K562 (cell line): ENCODE results near the gene RBFOX2. TPM values are rescaled to one million over a fixed set of nuclear protein-coding genes. Genes with fewer than 3 reads are reported as not detected.
"Not testable (repeated sequence)": the region's sequence is repeated elsewhere in the genome, so short reads cannot be mapped to it uniquely, and the experiment has no call there.

Experiments
- ATAC-seq: fragments of 200-7000 bp; cut with Tn5 transposase; 3 replicates; pipeline ENCODE4 v1.9.1; 2020; ENCODE audit warnings: moderate library complexity
- BruUV-seq: library from RNA; stranded (reverse); fragments of 400-500 nt; replicated peaks from 2 replicates; lab custom pipeline; 2021; lab: Mats Ljungman, UMichigan
- CTCF ChIA-PET: fragments of 300-600 bp; formaldehyde crosslinking; extraction: SDS; loops from one replicate; lab custom pipeline; 2021; ENCODE audit warnings: low intra/inter-chr PET ratio; lab: Yijun Ruan, JAX
- POLR2A ChIA-PET: fragments of 300-600, 350-650 bp; sonication (Branson Sonifier 250); formaldehyde crosslinking; extraction: SDS; loops from one replicate; lab custom pipeline; 2021; ENCODE audit warnings: antibody characterized with exemption, inconsistent platforms; lab: Yijun Ruan, JAX
- DNase-seq, 4 experiments: peaks; one replicate each; pipeline versions ENCODE4 v3.0.0 to v3.0.0-alpha.2; 2011 to 2018; ENCODE audit warnings: low spot score in 3 of 4, mixed read lengths in 3 of 4; ENCODE audit errors: extremely low read depth in 1 of 4
- FAIRE-seq: peaks from 2 replicates; lab custom pipeline; 2011; peaks lifted over from hg19 to GRCh38; lab: Jason Lieb, UNC
- H2AFZ ChIP-seq: 2 replicates; pipeline ENCODE4 v1.6.0; 2011; ENCODE audit warnings: low read depth, low read length, control low read depth, inconsistent platforms
- H3K27ac ChIP-seq: fragments of 200-600 bp; 3 replicates; pipeline ENCODE4 v1.8.0; 2011; ENCODE audit warnings: low read depth, mild to moderate bottlenecking, control low read depth, inconsistent platforms, low read length, moderate library complexity, mixed read lengths; ENCODE audit errors: extremely low read depth
- H3K27me3 ChIP-seq, 2 experiments: fragments of 300-600 bp in 1 of 2; 2 replicates in 1 of 2; 3 replicates in 1 of 2; pipeline versions ENCODE4 v1.6.0 to v1.8.0; 2011; ENCODE audit warnings: inconsistent platforms in 2 of 2, low read length in 2 of 2, mild to moderate bottlenecking in 1 of 2, mixed read lengths in 1 of 2, moderate library complexity in 1 of 2; ENCODE audit not compliant: control insufficient read depth in 2 of 2, insufficient read depth in 2 of 2
- H3K36me3 ChIP-seq: fragments of 300-600 bp; 3 replicates; pipeline ENCODE4 v1.8.0; 2011; ENCODE audit warnings: mild to moderate bottlenecking, low read length, inconsistent platforms; ENCODE audit not compliant: control insufficient read depth, insufficient read depth
- H3K4me1 ChIP-seq, 2 experiments: fragments of 200-600 bp in 1 of 2; replicated peaks in 1 of 2; 2 replicates in 1 of 2; 3 replicates in 1 of 2; pipeline versions ENCODE4 v1.5.1 to v1.8.0; 2011; ENCODE audit warnings: inconsistent platforms in 2 of 2, low read length in 2 of 2, mild to moderate bottlenecking in 1 of 2, mixed read lengths in 1 of 2, moderate library complexity in 1 of 2; ENCODE audit not compliant: control insufficient read depth in 2 of 2, insufficient read depth in 2 of 2
- H3K4me2 ChIP-seq: 2 replicates; pipeline ENCODE4 v1.6.1; 2011; ENCODE audit warnings: low read length, control low read depth, inconsistent platforms, mixed read lengths; ENCODE audit not compliant: insufficient read depth
- H3K4me3 ChIP-seq: fragments of 200-600 bp; sonication (generic), shearing (Covaris generic); 2 replicates; pipeline ENCODE4 v1.5.1; 2016; ENCODE audit warnings: control low read depth, inconsistent platforms
- H3K79me2 ChIP-seq: fragments of 200-600 bp; 3 replicates; pipeline ENCODE4 v1.8.0; 2011; ENCODE audit warnings: low read length, inconsistent platforms; ENCODE audit not compliant: control insufficient read depth, insufficient read depth
- H3K9ac ChIP-seq, 2 experiments: 2 replicates each; pipeline versions ENCODE4 v1.6.0 to v1.6.1; 2011; ENCODE audit warnings: low read depth in 2 of 2, low read length in 2 of 2, control low read depth in 1 of 2, inconsistent platforms in 1 of 2, mild to moderate bottlenecking in 1 of 2, mixed read lengths in 1 of 2; ENCODE audit not compliant: insufficient read depth in 1 of 2
- H3K9me1 ChIP-seq: one replicate; pipeline ENCODE4 v1.6.0; 2011; ENCODE audit warnings: inconsistent platforms, mild to moderate bottlenecking, low read length, moderate library complexity; ENCODE audit not compliant: control insufficient read depth, insufficient read depth
- H3K9me3 ChIP-seq: replicated peaks from 2 replicates; pipeline ENCODE4 v1.5.1; 2011; ENCODE audit warnings: low read depth, low read length, inconsistent platforms; ENCODE audit not compliant: control insufficient read depth, insufficient read depth
- H4K20me1 ChIP-seq: replicated peaks from 2 replicates; pipeline ENCODE4 v1.6.1; 2011; ENCODE audit warnings: low read length, inconsistent platforms, mixed read lengths; ENCODE audit not compliant: control insufficient read depth, insufficient read depth
- KLF6 ChIP-seq: fragments of 250-450 bp; sonication (Bioruptor Pico); IDR thresholded peaks from 2 replicates; pipeline ENCODE4 v1.4.0; 2020; ENCODE audit warnings: mild to moderate bottlenecking, moderate library complexity, borderline replicate concordance
- PML ChIP-seq: IDR thresholded peaks from 2 replicates; pipeline ENCODE4 v1.6.1; 2012; ENCODE audit warnings: low read length, inconsistent platforms
- WGBS: fragments of 100-300 bp; shearing (Covaris generic); methylation state at CpG from one replicate; pipeline ENCODE4 v1.1.6; 2016; ENCODE audit warnings: low coverage, mixed read lengths; ENCODE audit not compliant: insufficient coverage; ENCODE audit errors: missing lambda C conversion rate; 5-methylcytosine and 5-hydroxymethylcytosine counted together
- in situ Hi-C: fragments of 300-500 bp; cut with MboI; formaldehyde crosslinking; loops from 4 replicates; pipeline ENCODE4 v1.15.0; 2018; ENCODE audit warnings: inconsistent platforms, mixed read lengths
- intact Hi-C: fragments of 100-400 bp; cut with micrococcal nuclease; formaldehyde crosslinking; loops from 2 replicates; pipeline ENCODE4 v1.14.2; 2022
- polyA plus RNA-seq, 8 experiments: library from polyadenylated mRNA; depleted of rRNA in 4 of 8; stranded (reverse) in 5 of 8; unstranded in 3 of 8; fragments of >200 nt; fragmentation: Nextera tagmentation in 2 of 8; fragmentation: Illumina TruSeq in 1 of 8; extraction: Ambion mirVana in 2 of 8; extraction: Trizol in 1 of 8; gene quantifications; 2 replicates each; pipeline versions ENCODE4 v1.2.1 to v1.2.3, GENCODE V29; 2011 to 2014; ENCODE audit warnings: inconsistent platforms in 1 of 8, missing spikeins in 1 of 8
- total RNA-seq, 7 experiments: library from RNA; depleted of rRNA in 6 of 7; stranded (reverse); fragments of >200 nt in 6 of 7; fragmentation: Illumina TruSeq in 2 of 7; extraction: Trizol in 2 of 7; gene quantifications; 2 replicates each; pipeline versions ENCODE4 v1.2.1 to v1.2.3, GENCODE V29; 2011 to 2021; ENCODE audit warnings: low replicate concordance in 1 of 7
- TF ChIP-seq, protein P1 (sequence below): fragments of 250-450 bp; sonication (Bioruptor Pico); IDR thresholded peaks from 2 replicates; pipeline ENCODE4 v1.8.0; 2021; ENCODE audit warnings: moderate library complexity, mild to moderate bottlenecking, inconsistent platforms
- TF ChIP-seq, protein P2 (sequence below): fragments of 450-650 bp; IDR thresholded peaks from 2 replicates; pipeline ENCODE4 v1.6.1; 2016; ENCODE audit warnings: borderline replicate concordance

Gene RBFOX2
- total and polyA plus RNA-seq, 9 of the 15 experiments (the other 6 are each of a cell fraction or from before 2014, with no cell fraction given) = 5.8 to 24.8 (median 14.2) TPM

GRCh38 chr22:35802885-35803284 lies 225.7 kb downstream of the RBFOX2 start:
- in situ Hi-C loops = no loop called here
- no peaks in the 10 kb centered on the region for H3K27me3 ChIP-seq
- H3K9me3 ChIP-seq = no peaks in the 10 kb centered on the region
- WGBS = 70% methylated on average over 2 of the region's 2 CpGs
- H3K27ac ChIP-seq = no peak overlapping the region
- no peaks in the 10 kb centered on the region for H3K9me1 ChIP-seq
- no peaks in the 10 kb centered on the region for H3K36me3 ChIP-seq
- POLR2A ChIA-PET = interaction anchor here (0.6 to 0.9 kb wide), 2 partner anchors 265 to 387 kb away, joined by 3 to 4 read pairs; no protein-coding TSS in a partner anchor
- H3K9ac ChIP-seq = no peak overlapping the region
- H3K4me3 ChIP-seq = no peak overlapping the region
- ATAC-seq (no peak), FAIRE-seq (no peak), DNase-seq (no peak)
- no peaks in the 10 kb centered on the region for H4K20me1 ChIP-seq
- intact Hi-C loops = no loop called here
- BruUV-seq = no TSS peak
- TF ChIP-seq, protein P1, sequence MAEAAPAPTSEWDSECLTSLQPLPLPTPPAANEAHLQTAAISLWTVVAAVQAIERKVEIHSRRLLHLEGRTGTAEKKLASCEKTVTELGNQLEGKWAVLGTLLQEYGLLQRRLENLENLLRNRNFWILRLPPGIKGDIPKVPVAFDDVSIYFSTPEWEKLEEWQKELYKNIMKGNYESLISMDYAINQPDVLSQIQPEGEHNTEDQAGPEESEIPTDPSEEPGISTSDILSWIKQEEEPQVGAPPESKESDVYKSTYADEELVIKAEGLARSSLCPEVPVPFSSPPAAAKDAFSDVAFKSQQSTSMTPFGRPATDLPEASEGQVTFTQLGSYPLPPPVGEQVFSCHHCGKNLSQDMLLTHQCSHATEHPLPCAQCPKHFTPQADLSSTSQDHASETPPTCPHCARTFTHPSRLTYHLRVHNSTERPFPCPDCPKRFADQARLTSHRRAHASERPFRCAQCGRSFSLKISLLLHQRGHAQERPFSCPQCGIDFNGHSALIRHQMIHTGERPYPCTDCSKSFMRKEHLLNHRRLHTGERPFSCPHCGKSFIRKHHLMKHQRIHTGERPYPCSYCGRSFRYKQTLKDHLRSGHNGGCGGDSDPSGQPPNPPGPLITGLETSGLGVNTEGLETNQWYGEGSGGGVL (CRISPR knock-in tag) = no peak
- TF ChIP-seq KLF6 (no peak), PML (no peak)
- TF ChIP-seq, protein P2, sequence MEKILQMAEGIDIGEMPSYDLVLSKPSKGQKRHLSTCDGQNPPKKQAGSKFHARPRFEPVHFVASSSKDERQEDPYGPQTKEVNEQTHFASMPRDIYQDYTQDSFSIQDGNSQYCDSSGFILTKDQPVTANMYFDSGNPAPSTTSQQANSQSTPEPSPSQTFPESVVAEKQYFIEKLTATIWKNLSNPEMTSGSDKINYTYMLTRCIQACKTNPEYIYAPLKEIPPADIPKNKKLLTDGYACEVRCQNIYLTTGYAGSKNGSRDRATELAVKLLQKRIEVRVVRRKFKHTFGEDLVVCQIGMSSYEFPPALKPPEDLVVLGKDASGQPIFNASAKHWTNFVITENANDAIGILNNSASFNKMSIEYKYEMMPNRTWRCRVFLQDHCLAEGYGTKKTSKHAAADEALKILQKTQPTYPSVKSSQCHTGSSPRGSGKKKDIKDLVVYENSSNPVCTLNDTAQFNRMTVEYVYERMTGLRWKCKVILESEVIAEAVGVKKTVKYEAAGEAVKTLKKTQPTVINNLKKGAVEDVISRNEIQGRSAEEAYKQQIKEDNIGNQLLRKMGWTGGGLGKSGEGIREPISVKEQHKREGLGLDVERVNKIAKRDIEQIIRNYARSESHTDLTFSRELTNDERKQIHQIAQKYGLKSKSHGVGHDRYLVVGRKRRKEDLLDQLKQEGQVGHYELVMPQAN = no peak
- CTCF ChIA-PET = no interaction called here
- H2AFZ ChIP-seq = no peak overlapping the region
- peaks cover 2% of the 10 kb centered on the region; the same call in 1 of the 3 replicates for H3K79me2 ChIP-seq
- H3K4me2 ChIP-seq = no peak overlapping the region
- no peaks in the 10 kb centered on the region for H3K4me1 ChIP-seq

DNA sequence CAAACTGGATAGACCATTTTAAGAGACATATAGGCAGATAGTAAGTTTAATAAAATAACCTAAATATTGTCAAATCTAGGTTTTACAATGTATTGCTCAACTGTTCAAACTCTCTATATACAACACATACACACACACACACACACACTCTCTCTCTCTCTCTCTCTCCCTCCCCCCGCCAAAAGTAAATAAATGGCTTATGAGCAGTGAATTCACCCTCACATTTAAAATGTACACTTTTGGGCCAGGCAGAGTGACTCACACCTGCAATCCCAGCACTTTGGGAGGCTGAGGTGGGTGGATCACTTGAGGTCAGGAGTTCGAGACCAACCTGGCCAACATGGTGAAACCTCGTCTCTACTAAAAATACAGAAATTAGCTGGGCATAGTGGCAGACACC lies 227.3 kb downstream of the RBFOX2 start:
- WGBS = 78% methylated on average over 1 of the region's 3 CpGs
- H3K9me1 ChIP-seq, intact Hi-C loops, CTCF ChIA-PET, ATAC-seq, FAIRE-seq, H3K4me1 ChIP-seq, H3K27me3 ChIP-seq, POLR2A ChIA-PET, H3K9ac ChIP-seq, H3K4me3 ChIP-seq, BruUV-seq, DNase-seq, H3K4me2 ChIP-seq, H3K79me2 ChIP-seq, H2AFZ ChIP-seq, H4K20me1 ChIP-seq, H3K36me3 ChIP-seq, H3K27ac ChIP-seq, in situ Hi-C loops, H3K9me3 ChIP-seq: not testable (repeated sequence)
